ENCODE data around the gene RPL34. TPM values are rescaled to one million over a fixed set of nuclear protein-coding genes. Genes with fewer than 3 reads are reported as not detected.

The RPL34 gene
- polyA plus RNA-seq, 1 of the 3 experiments (the other 2 are of a cell fraction): 2,955 TPM

- H3K27me3 ChIP-seq (ENCODE audit: insufficient read depth): no peaks in the 10 kb centered on the region
- TF ChIP-seq MEF2A (IDR thresholded peaks at IDR 0.05; ENCODE audit: borderline replicate concordance, low read depth) (no peak), RCOR1 (IDR thresholded peaks at IDR 0.05; ENCODE audit: low read length) (no peak), CTCF (IDR thresholded peaks at IDR 0.05) (no peak), TCF12 (IDR thresholded peaks at IDR 0.05) (no peak), REST (IDR thresholded peaks at IDR 0.05; ENCODE audit: low read depth, low read length) (no peak), EZH2phosphoT487 (IDR thresholded peaks at IDR 0.05; ENCODE audit: borderline replicate concordance, low read depth) (no peak), CHD2 (IDR thresholded peaks at IDR 0.05; ENCODE audit: low read length, partially characterized antibody) (no peak), EP300 (IDR thresholded peaks at IDR 0.05; ENCODE audit: borderline replicate concordance in 1 of 2, low read depth in 1 of 2, low read length in 1 of 2) (no peak)
- POLR2A ChIA-PET: interaction anchor here (1.2 to 1.8 kb wide), 2 partner anchors 14 kb away, joined by 3 to 8 read pairs; partner anchors contain the start of genes OSTC and RPL34
- H3K79me2 ChIP-seq (ENCODE audit: insufficient read depth): no peaks in the 10 kb centered on the region
- no peak overlapping the region for H3K4me2 ChIP-seq
- no peaks in the 10 kb centered on the region for H3K9me3 ChIP-seq
- no peak for DNase-seq
- H3K27ac ChIP-seq (ENCODE audit: low read depth in 2 of 2, low read length in 1 of 2): no peak overlapping the region
- H3K4me1 ChIP-seq (ENCODE audit: control insufficient read depth in 1 of 2, insufficient read depth in 2 of 2, low read depth in 1 of 2, low read length in 1 of 2): peaks cover 0 to 4% of the 10 kb centered on the region in 2 experiments; a peak in 1 of 4 replicates
- no peaks in the 10 kb centered on the region for H3K9me2 ChIP-seq
- H2AFZ ChIP-seq (ENCODE audit: low read depth): no peak overlapping the region
- H3F3A ChIP-seq (replicated peaks; ENCODE audit: insufficient read depth): peaks cover 28% of the 10 kb centered on the region
- CTCF ChIA-PET: interaction anchor here (0.7 to 1.5 kb wide), 3 partner anchors 14 to 21 kb away, joined by 3 read pairs; no protein-coding TSS in a partner anchor
- H3K36me3 ChIP-seq (replicated peaks in 1 of 2; ENCODE audit: control insufficient read depth in 1 of 2, insufficient read depth in 2 of 2, low read length in 1 of 2): peaks cover 30% of the 10 kb centered on the region in 2 experiments
- H3K4me3 ChIP-seq (ENCODE audit: low read depth in 2 of 2, low read length in 1 of 2): no peak overlapping the region
- H3K9ac ChIP-seq: no peak overlapping the region
- 98% methylated on average over 8 of the region's 8 CpGs for WGBS (ENCODE audit: low lambda C conversion rate)
- H4K20me1 ChIP-seq (ENCODE audit: insufficient read depth): no peaks in the 10 kb centered on the region
Measured at GRCh38 chr4:108635070-108635655, 14.8 kb downstream of the RPL34 start.

- Histone ChIP-seq H3K9me3 (no peaks in the 10 kb centered on the region), H3K36me3 (replicated peaks in 1 of 2; ENCODE audit: control insufficient read depth in 1 of 2, insufficient read depth in 2 of 2, low read length in 1 of 2) (peaks cover 22 to 27% of the 10 kb centered on the region in 2 experiments), H3K4me2 (no peak overlapping the region), H2AFZ (ENCODE audit: low read depth) (no peak overlapping the region), H3K4me3 (ENCODE audit: low read depth in 2 of 2, low read length in 1 of 2) (no peak overlapping the region), H3K27me3 (ENCODE audit: insufficient read depth) (no peaks in the 10 kb centered on the region), H3K9ac (no peak overlapping the region), H3F3A (replicated peaks; ENCODE audit: insufficient read depth) (peaks cover 22% of the 10 kb centered on the region), H3K27ac (ENCODE audit: low read depth in 2 of 2, low read length in 1 of 2) (peak overlapping the region; percentile 11 to 16; a peak in 2 of 4 replicates), H3K79me2 (ENCODE audit: insufficient read depth) (no peaks in the 10 kb centered on the region), H3K4me1 (ENCODE audit: control insufficient read depth in 1 of 2, insufficient read depth in 2 of 2, low read depth in 1 of 2, low read length in 1 of 2) (peaks cover 0 to 4% of the 10 kb centered on the region in 2 experiments; a peak in 1 of 4 replicates), H4K20me1 (ENCODE audit: insufficient read depth) (no peaks in the 10 kb centered on the region), H3K9me2 (no peaks in the 10 kb centered on the region)
- WGBS (ENCODE audit: low lambda C conversion rate): 42% methylated on average over 1 of the region's 1 CpG
- DNase-seq: no peak
- TF ChIP-seq CHD2 (IDR thresholded peaks at IDR 0.05; ENCODE audit: low read length, partially characterized antibody) (no peak), FOXJ3 (CRISPR knock-in tag; IDR thresholded peaks at IDR 0.05) (no peak), FOXM1 (IDR thresholded peaks at IDR 0.05; ENCODE audit: low read depth) (no peak), TCF12 (IDR thresholded peaks at IDR 0.05) (peak; percentile 84), RCOR1 (IDR thresholded peaks at IDR 0.05; ENCODE audit: low read length) (no peak), POLR2AphosphoS5 (IDR thresholded peaks at IDR 0.05; ENCODE audit: low read depth, low read length) (peak; percentile 22; the same call in 1 of the 2 replicates), FOSL2 (IDR thresholded peaks at IDR 0.05; ENCODE audit: borderline replicate concordance, low read depth) (no peak), PBX3 (IDR thresholded peaks at IDR 0.05) (no peak), EP300 (IDR thresholded peaks at IDR 0.05; ENCODE audit: borderline replicate concordance in 1 of 2, low read depth in 1 of 2, low read length in 1 of 2) (no peak), NRF1 (IDR thresholded peaks at IDR 0.05; ENCODE audit: low read depth, low read length) (no peak), ELF1 (IDR thresholded peaks at IDR 0.05) (no peak)
- ChIA-PET CTCF (interaction anchor here (0.6 to 1.5 kb wide), 2 partner anchors 10 to 18 kb away, joined by 3 read pairs; no protein-coding TSS in a partner anchor), POLR2A (interaction anchor here (0.6 to 1.8 kb wide), 3 partner anchors 13 to 271 kb away, joined by 3 to 8 read pairs (median 3); partner anchors contain the start of genes OSTC and RPL34)
Measured at GRCh38 chr4:108636246-108636645, 15.9 kb downstream of the RPL34 start.

Measured in SK-N-SH (cell line).